ENCODE results near the gene JARID2.
A peak's percentile ranks its signal among the peaks of the same experiment; 100 is the strongest.

JARID2 gene

DNA sequence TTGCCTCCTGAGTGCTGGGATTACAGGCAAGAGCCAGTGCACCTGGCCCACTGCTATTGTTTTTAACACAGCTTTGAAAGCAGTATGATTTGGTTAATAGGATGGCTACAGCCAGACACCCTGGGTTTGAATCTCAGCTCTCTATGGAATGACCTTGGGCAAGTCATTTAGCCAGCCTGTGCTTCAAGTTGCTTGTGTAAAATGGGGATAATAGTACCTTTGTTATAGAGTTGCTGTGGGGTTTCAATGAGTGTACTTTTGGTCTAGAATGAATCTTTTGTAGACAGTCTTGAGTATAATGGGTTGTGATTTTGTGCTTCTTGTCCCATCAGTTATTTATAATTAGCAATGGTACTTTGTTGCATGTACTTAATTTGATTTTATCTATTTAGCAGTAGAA is 70.9 kb downstream of the JARID2 start:
- H3K27ac ChIP-seq, result no peak overlapping the region
- TF ChIP-seq, protein P1, sequence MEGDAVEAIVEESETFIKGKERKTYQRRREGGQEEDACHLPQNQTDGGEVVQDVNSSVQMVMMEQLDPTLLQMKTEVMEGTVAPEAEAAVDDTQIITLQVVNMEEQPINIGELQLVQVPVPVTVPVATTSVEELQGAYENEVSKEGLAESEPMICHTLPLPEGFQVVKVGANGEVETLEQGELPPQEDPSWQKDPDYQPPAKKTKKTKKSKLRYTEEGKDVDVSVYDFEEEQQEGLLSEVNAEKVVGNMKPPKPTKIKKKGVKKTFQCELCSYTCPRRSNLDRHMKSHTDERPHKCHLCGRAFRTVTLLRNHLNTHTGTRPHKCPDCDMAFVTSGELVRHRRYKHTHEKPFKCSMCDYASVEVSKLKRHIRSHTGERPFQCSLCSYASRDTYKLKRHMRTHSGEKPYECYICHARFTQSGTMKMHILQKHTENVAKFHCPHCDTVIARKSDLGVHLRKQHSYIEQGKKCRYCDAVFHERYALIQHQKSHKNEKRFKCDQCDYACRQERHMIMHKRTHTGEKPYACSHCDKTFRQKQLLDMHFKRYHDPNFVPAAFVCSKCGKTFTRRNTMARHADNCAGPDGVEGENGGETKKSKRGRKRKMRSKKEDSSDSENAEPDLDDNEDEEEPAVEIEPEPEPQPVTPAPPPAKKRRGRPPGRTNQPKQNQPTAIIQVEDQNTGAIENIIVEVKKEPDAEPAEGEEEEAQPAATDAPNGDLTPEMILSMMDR (conservative IDR thresholded peaks at IDR 0.05; ENCODE audit: low read depth), result no peak
- ChIA-PET CTCF (interaction anchor here (0.7 kb wide), 1 partner anchor 12 kb away, joined by 3 read pairs; no protein-coding TSS in a partner anchor), POLR2A (ENCODE audit: low non-redundant PET) (no interaction called here)
- DNase-seq (ENCODE audit: low spot score), result no peak

DNA sequence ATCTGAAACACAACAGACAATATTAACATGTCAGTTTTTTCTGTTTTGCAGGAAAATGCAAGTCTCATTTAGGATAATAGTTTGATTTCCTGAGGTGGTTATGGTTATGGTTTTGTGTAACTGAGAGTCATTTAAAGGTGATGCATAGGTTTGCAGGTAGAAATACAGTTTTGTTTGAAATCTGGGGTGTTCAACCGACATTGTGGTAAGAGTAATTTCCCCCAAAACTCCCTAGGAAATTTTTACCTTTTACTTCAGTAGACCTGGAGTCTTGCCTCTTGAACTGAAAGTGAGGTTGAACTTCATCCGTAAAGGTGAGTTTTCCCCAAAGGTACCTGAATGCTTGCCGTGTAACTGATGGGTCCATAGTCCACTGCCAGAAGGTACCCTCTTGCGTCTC is 71.4 kb downstream of the JARID2 start:
- TF ChIP-seq, protein P1 (conservative IDR thresholded peaks at IDR 0.05; ENCODE audit: low read depth), result no peak
- ChIA-PET POLR2A (ENCODE audit: low non-redundant PET) (no interaction called here), CTCF (interaction anchor here (0.7 kb wide), 1 partner anchor 11 kb away, joined by 3 read pairs; no protein-coding TSS in a partner anchor)
- DNase-seq (ENCODE audit: low spot score), result no peak
- no peak overlapping the region for H3K27ac ChIP-seq

DNA sequence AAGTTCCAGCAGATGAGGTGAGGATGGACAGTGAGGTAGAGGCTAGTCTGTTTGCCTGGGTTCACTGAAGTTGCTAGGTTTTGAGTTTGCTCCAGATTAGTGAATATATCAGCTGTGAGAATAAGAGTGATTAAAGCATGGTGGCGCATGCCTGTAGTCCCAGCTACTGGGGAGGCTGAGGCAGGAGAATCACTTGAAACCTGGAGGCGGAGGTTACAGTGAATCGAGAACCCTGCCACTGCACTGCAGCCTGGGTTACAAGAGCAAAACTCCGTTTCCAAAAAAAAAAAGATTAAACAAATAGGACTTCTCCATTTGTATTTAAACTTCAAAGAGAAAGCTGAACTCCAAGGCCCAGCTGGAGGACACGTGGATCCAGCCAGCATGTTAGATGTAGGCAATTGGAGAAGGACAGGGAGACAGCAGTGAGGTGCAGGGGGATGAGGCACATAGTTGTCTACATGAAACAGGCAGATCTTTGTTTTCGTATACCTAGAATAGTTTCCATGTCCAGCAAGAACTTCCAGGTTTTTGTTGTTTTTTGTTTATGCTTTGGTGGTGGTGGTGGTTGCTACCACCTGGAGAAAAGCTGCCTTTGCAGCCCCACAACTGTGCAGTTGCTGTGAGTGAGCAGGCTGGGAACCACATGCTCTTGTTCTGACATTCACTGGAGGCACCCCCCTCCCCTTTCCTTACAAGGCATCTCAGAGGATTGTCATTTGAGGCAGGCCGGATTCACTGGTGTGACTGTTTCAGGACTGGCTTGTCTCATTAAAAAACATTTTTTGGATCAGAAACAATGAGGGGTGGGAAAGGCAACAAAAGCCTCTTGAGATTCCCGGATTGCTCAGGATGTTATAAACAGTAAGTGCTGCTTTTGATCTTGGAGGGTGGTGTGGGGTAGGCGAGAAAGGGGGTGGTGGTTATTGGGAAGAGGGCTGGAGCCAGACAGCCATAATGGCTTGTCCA is 72.3 kb downstream of the JARID2 start:
- DNase-seq (ENCODE audit: low spot score), result no peak
- POLR2A ChIA-PET (ENCODE audit: low non-redundant PET), result no interaction called here
- CTCF ChIA-PET, result no interaction called here
- TF ChIP-seq, protein P1 (conservative IDR thresholded peaks at IDR 0.05; ENCODE audit: low read depth), result no peak
- H3K27ac ChIP-seq, result 0 out of 2 replicates have a peak overlapping the region, but pooled peaks have one; percentile 0

DNA sequence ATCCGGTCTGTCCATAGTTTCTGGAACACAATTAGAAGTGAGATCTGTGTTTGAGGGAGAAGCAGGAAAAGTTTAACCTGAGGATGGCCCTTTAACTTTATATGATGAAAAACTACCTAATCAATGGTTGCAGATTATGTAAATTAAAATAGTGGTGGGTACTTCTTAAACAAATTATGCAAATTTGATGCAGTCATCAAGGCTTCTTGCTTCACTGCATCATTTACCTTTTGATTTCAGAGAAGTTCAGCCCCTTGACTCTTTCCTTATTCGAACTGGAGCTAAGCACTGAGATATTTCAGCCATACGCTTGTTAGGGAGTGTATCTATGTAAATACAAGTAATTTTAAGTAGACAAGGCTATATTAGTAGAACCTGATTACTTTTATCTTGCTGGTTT is 73.8 kb downstream of the JARID2 start:
- no peak for DNase-seq (ENCODE audit: low spot score)
- ChIA-PET POLR2A (ENCODE audit: low non-redundant PET) (no interaction called here), CTCF (interaction anchor here (0.6 kb wide), 1 partner anchor 304 kb away, joined by 3 read pairs; no protein-coding TSS in a partner anchor)
- no peak overlapping the region for H3K27ac ChIP-seq
- TF ChIP-seq, protein P1 (conservative IDR thresholded peaks at IDR 0.05; ENCODE audit: low read depth), result no peak

DNA sequence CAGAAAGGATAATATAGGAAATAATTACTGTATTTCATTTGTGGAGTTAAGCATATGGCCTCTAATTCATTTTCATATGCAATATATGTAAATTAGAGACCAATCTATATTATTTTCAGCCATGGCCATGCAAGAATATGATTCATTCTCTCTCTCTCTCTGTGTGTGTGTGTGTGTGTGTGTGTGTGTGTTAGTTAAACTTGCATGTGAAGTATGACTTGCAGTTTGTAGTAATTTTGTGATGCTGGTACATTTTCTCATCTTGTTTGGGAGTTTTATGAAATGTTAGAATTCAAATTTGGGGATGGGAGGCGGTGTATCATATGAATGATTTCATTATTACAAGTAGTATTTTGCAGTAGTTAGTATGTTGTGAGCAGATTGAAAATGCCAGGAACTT is 74.8 kb downstream of the JARID2 start:
- CTCF ChIA-PET, result interaction anchor here (0.6 kb wide), 1 partner anchor 981 kb away, joined by 3 read pairs; no protein-coding TSS in a partner anchor
- H3K27ac ChIP-seq, result no peak overlapping the region
- TF ChIP-seq, protein P1 (conservative IDR thresholded peaks at IDR 0.05; ENCODE audit: low read depth), result no peak

DNA sequence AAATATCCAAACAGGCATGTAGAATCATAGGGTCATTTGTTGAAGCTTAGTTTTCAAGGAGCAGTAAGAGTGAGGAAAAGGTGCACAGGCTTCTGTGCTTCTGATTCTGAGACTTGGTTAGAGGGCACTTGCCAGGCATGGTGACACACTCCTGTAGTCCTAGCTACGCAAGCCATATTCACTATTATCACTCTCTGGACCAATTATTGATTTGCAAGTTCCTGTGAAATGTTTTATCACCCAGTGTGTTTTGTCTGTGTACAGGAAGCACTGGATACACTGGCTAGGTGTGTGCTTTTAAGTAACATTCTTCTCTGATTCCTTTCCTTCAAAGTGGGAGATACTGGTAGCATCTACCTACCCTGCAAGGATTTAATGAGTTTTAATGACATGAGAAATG is 76.3 kb downstream of the JARID2 start:
- TF ChIP-seq, protein P1 (conservative IDR thresholded peaks at IDR 0.05; ENCODE audit: low read depth), result no peak
- CTCF ChIA-PET, result interaction anchor here (0.7 kb wide), 1 partner anchor 30 kb away, joined by 4 read pairs; no protein-coding TSS in a partner anchor
- POLR2A ChIA-PET (ENCODE audit: low non-redundant PET), result no interaction called here
- H3K27ac ChIP-seq, result peak overlapping the region; percentile 51
- DNase-seq (ENCODE audit: low spot score), result no peak

More for the DNA sequence above, 74.8 kb downstream of the JARID2 start:
- POLR2A ChIA-PET (ENCODE audit: low non-redundant PET), result interaction anchor here (0.5 kb wide), 1 partner anchor 9 kb away, joined by 9 read pairs; no protein-coding TSS in a partner anchor
- DNase-seq (ENCODE audit: low spot score), result no peak

All from RWPE1 (cell line).